Activated CD4-positive, alpha-beta T cell treated with anti-CD3 and anti-CD28 coated beads for 36 hours (primary cell): ENCODE measurements around the gene BBS9. TPM values are rescaled to one million over a fixed set of nuclear protein-coding genes. Genes with fewer than 3 reads are reported as not detected.

Experiments used
- ATAC-seq: fragments of 200-7000 bp; cut with Tn5 transposase; one replicate; pipeline ENCODE4 v1.10.0; 2021; ENCODE audit warnings: mild to moderate bottlenecking, moderate library complexity
- CTCF ChIA-PET: fragments of 350-600 bp; sonication (Branson Sonifier 250); formaldehyde crosslinking; loops from one replicate; lab custom pipeline; 2021; ENCODE audit warnings: antibody characterized with exemption; lab: Charles Lee
- POLR2A ChIA-PET: fragments of 350-600 bp; sonication (Branson Sonifier 250); formaldehyde crosslinking; loops from one replicate; lab custom pipeline; 2021; ENCODE audit warnings: antibody characterized with exemption, inconsistent platforms; lab: Charles Lee
- DNase-seq: peaks from one replicate; pipeline ENCODE4 v3.0.0-alpha.2; 2020
- H3K27ac Mint-ChIP-seq: one replicate; pipeline ENCODE4 v1.8.0; 2021; ENCODE audit warnings: mixed read lengths
- H3K27me3 Mint-ChIP-seq: one replicate; pipeline ENCODE4 v1.8.0; 2021; ENCODE audit warnings: mixed read lengths
- H3K36me3 Mint-ChIP-seq: one replicate; pipeline ENCODE4 v1.8.0; 2021; ENCODE audit warnings: low read depth, mixed read lengths
- H3K4me1 Mint-ChIP-seq: one replicate; pipeline ENCODE4 v1.8.0; 2021; ENCODE audit warnings: mixed read lengths
- H3K4me3 Mint-ChIP-seq: one replicate; pipeline ENCODE4 v1.8.0; 2021; ENCODE audit warnings: mild to moderate bottlenecking, moderate library complexity, mixed read lengths
- H3K9me3 Mint-ChIP-seq: one replicate; pipeline ENCODE4 v1.8.0; 2021; ENCODE audit warnings: low read depth, mixed read lengths
- intact Hi-C, 2 experiments: fragments of 100-400 bp; cut with DNase I in 1 of 2; cut with micrococcal nuclease in 1 of 2; formaldehyde crosslinking; loops; one replicate each; pipeline versions ENCODE4 v1.14.2 to v1.15.1; 2022 to 2024; cut with DNase I, micrococcal nuclease
- total RNA-seq, 2 experiments: library from RNA; stranded (reverse); gene quantifications; one replicate each; pipeline ENCODE4 v1.2.3, GENCODE V29; 2021

Gene BBS9
- total RNA-seq, 2 experiments from 2014 or later, result 4.1 to 9.9 TPM

DNA sequence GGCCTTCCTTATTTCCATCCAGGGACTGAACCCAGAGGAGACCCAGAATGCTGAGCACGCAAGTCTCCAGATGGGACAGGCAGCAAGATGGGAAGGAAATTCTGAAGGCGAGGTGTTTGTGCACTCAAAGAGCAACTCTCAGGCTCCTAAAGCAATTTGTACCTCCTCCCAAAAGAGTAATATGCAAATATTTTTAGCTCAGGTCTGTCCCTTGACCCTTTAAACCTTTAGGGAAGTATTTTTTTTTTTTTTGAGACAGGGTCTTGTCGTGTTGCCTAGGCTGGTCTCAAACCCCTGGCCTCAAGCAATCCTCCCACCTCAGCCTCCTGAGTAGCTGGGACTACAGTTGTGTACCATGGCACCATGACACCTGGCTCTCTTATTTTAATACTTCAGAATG lies 28.6 kb upstream of the BBS9 start:
- Mint-ChIP-seq H3K4me1 (peaks cover 15% of the 10 kb centered on the region), H3K27ac (no peak overlapping the region), H3K9me3 (no peaks in the 10 kb centered on the region), H3K4me3 (no peak overlapping the region), H3K36me3 (peaks cover 46% of the 10 kb centered on the region), H3K27me3 (no peaks in the 10 kb centered on the region)
- DNase-seq, result no peak
- intact Hi-C loops, result no loop called here
- POLR2A ChIA-PET, result no interaction called here
- ATAC-seq, result no peak
- CTCF ChIA-PET, result no interaction called here

DNA sequence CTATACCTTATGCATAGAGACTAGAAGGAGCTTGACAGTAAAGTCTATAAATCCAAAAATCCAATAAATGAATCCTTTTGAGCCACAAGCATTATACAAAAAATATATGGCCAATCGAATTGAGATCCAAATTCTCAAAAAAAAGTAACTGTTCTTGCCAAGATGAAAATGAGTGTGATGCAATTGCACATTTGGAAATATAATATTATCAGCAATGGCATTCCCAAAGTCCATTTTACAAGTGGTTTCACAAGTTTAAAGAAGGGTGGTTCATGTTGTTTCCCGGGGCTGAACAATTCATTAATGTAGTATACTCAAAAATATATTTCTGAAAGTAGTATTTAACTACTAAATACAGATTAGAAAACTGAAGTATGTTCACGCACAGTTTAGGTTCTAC lies 27.5 kb upstream of the BBS9 start:
- ATAC-seq (no peak), DNase-seq (no peak)
- H3K27ac Mint-ChIP-seq, result no peak overlapping the region
- H3K36me3 Mint-ChIP-seq, result peaks cover 37% of the 10 kb centered on the region
- CTCF ChIA-PET, result interaction anchor here (0.6 to 1.0 kb wide), 2 partner anchors 17 to 256 kb away, joined by 3 read pairs; no protein-coding TSS in a partner anchor
- no peaks in the 10 kb centered on the region for H3K9me3 Mint-ChIP-seq
- intact Hi-C loops, result no loop called here
- no peaks in the 10 kb centered on the region for H3K27me3 Mint-ChIP-seq
- peaks cover 24% of the 10 kb centered on the region for H3K4me1 Mint-ChIP-seq
- no peak overlapping the region for H3K4me3 Mint-ChIP-seq
- POLR2A ChIA-PET, result no interaction called here

DNA sequence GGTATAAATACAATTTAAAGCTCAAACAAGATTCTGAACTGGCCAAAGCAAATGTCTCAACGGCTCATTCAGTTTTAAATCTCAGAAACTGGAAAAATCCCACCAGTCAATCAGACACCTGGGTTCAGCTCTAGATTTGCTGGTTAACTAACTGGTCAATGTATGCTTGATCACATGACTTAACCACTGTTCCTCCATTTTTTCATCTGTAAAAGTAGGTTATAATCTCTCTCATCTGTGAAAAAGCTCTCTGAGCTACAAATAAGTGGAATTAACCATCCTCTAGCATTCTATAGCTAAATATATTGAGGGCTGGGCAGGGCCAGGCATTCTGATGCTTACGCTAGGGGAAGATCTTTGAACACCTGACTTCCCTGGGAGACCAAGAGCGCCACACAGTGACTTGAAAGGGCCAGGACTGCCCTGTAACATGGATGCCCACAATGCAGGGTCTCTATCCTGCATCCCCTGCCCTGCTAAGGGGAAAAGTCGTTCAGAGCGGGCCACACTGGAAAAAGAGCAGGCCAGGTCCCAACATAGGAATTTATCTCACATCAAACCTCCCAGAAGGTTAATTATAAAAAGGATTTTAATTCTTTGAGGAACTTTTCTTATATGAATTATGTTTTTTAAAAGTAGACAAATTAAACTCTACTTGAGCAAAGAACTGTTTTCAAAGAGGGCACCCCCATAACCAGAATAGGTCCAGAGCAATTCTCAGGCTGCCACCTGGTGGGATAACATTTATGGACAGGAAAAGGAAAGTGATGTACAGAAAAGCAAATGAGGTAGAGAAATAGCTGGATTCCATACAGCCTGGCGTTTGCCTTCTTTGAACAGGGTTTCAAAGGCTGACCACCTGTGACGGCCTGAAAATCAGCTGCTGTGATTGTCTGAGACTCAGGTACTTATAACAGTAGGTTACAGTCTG lies 22.0 kb upstream of the BBS9 start:
- ATAC-seq (peak; percentile 24), DNase-seq (peak; percentile 71)
- ChIA-PET POLR2A (interaction anchor here (0.6 kb wide), 2 partner anchors 24 to 301 kb away, joined by 4 to 6 read pairs; no protein-coding TSS in a partner anchor), CTCF (interaction anchor here (0.6 to 4.1 kb wide), 27 partner anchors 8 to 850 kb away, joined by 3 to 41 read pairs (median 4); partner anchors contain the start of genes BBS9 and NT5C3A)
- peaks cover 12% of the 10 kb centered on the region for H3K36me3 Mint-ChIP-seq
- H3K4me3 Mint-ChIP-seq, result peak overlapping the region; percentile 88
- no peaks in the 10 kb centered on the region for H3K9me3 Mint-ChIP-seq
- intact Hi-C loops, result loop anchor here (1.0 to 5.0 kb wide), 13 partner anchors 21 to 617 kb away; partner anchors contain the start of genes LSM5 (in 2 of the 2) and BBS9 (in 1 of the 2)
- peaks cover 39% of the 10 kb centered on the region for H3K4me1 Mint-ChIP-seq
- peaks cover 2% of the 10 kb centered on the region for H3K27me3 Mint-ChIP-seq
- H3K27ac Mint-ChIP-seq, result peak overlapping the region; percentile 55

DNA sequence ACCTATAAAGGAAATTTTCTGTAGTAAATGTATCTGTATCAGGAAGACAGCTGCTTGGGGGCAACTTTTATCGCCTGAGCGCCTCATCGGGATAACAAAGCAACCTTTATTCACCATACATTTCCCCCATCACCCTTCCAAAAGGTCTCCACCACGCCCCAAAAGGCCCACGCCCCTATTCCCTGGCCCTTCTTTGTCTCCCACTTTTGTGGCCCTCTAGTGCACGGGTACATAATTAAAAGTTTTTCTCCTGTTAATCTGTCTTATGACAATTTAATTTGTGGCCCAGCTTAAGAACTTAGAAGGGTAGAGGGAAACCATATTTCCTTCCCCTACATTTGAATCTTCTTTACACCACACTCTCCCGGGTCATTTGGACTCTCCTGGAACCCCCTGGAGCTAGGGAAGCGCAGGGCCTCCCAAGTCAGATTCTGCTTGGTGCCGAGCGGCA lies 20.8 kb upstream of the BBS9 start:
- peak overlapping the region; percentile 76 for H3K27ac Mint-ChIP-seq
- H3K36me3 Mint-ChIP-seq, result peaks cover 2% of the 10 kb centered on the region
- ChIA-PET POLR2A (no interaction called here), CTCF (interaction anchor here (0.6 to 4.1 kb wide), 29 partner anchors 9 to 665 kb away, joined by 3 to 41 read pairs (median 4); partner anchors contain the start of genes BBS9 and NT5C3A)
- no peaks in the 10 kb centered on the region for H3K9me3 Mint-ChIP-seq
- intact Hi-C loops, result loop anchor here (1.0 to 5.0 kb wide), 14 partner anchors 20 to 618 kb away; partner anchors contain the start of genes BBS9 (in 2 of the 2), LSM5 (in 2 of the 2) and KBTBD2 (in 1 of the 2)
- peaks cover 38% of the 10 kb centered on the region for H3K4me1 Mint-ChIP-seq
- ATAC-seq, result peak; percentile 6
- peak overlapping the region; percentile 88 for H3K4me3 Mint-ChIP-seq
- peak; percentile 48 for DNase-seq
- H3K27me3 Mint-ChIP-seq, result peaks cover 5% of the 10 kb centered on the region

DNA sequence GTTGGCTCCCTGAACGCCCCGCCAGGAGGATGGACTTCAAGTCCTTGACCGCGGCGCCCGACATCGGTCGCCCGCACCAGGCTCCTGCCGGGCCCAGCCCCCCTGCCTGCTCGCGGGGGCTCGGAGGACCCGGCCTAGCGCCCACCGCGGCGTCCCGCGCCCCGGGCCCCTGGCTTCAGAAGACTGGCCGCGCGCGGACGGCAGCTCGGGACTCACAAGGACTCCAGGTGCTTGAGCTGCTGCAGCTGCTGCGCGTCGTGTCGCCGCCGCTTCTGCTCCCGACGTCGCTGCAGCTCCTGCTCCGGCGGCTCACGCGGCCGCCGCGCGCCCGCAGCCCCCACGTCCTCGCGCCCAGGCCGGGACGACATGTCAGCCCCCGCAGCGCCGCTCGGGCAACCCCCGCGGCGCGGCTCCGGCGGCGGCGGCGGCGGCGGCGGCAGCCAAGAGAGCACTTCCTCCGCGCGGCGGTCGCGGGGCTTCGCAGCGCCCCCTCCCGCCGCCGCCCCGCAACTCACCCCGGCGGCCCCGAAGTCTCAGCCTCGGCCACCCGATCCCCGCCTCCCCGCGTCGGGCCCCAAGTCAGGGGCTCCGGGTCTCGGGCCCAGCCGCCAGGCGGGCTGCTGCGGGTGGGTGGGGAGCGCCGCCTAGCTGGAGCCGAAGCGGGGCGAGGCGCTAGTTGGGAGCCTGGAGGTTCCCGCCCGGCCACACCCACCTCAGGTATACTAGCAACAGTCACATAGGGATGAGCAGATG lies 20.2 kb upstream of the BBS9 start, which contains the start of gene RP9:
Gene RP9, minus strand, starts transcription at position 400 of the 753 bp plus-strand sequence. Its CDS starts 32 bp downstream, at position 368.
- intact Hi-C loops, result loop anchor here (1.0 to 5.0 kb wide), 14 partner anchors 20 to 618 kb away; partner anchors contain the start of genes BBS9 (in 2 of the 2), LSM5 (in 2 of the 2) and KBTBD2 (in 1 of the 2)
- ATAC-seq (peak; percentile 93), DNase-seq (peak; percentile 87)
- Mint-ChIP-seq H3K27ac (peak within 1 kb of the TSS; percentile 76), H3K4me3 (peak within 1 kb of the TSS; percentile 88), H3K27me3 (peaks cover 5% of the 10 kb centered on the region), H3K36me3 (peaks cover 1% of the 10 kb centered on the region), H3K4me1 (peaks cover 32% of the 10 kb centered on the region), H3K9me3 (no peaks in the 10 kb centered on the region)
- POLR2A ChIA-PET, result no interaction called here
- CTCF ChIA-PET, result interaction anchor here (0.6 to 4.1 kb wide), 25 partner anchors 9 to 350 kb away, joined by 3 to 41 read pairs (median 5); partner anchors contain the start of genes BBS9 and NT5C3A

DNA sequence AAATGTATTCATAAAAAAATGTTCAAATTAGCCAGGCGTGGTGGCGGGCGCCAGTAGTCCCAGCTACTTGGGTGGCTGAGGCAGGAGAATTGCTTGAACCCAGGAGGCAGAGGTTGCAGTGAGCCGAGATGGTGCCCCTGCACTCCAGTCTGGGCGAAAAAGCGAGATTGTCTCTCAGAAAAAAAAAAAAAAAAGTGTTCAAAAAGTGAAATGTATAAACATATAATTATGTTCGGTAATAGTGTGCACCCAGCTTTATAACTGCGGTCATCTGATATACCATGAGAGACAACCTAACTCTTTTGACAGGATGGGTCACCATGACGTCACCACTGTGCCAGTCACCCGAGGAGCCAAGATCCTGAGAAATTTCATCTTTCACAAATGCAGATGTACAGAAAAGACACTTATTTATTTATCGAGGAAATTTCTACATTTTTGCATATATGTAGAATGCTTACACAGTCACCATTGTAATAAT lies 19.6 kb upstream of the BBS9 start:
- ATAC-seq (no peak), DNase-seq (peak; percentile 30)
- Mint-ChIP-seq H3K4me1 (peaks cover 29% of the 10 kb centered on the region), H3K9me3 (no peaks in the 10 kb centered on the region), H3K27ac (no peak overlapping the region), H3K4me3 (peak overlapping the region; percentile 65), H3K36me3 (peaks cover 1% of the 10 kb centered on the region), H3K27me3 (peaks cover 5% of the 10 kb centered on the region)
- intact Hi-C loops, result loop anchor here (1.0 to 5.0 kb wide), 14 partner anchors 19 to 619 kb away; partner anchors contain the start of genes BBS9 (in 2 of the 2), LSM5 (in 2 of the 2) and KBTBD2 (in 1 of the 2)
- CTCF ChIA-PET, result interaction anchor here (0.6 to 4.1 kb wide), 11 partner anchors 11 to 344 kb away, joined by 3 to 41 read pairs (median 5); partner anchors contain the start of genes BBS9 and NT5C3A
- POLR2A ChIA-PET, result no interaction called here

DNA sequence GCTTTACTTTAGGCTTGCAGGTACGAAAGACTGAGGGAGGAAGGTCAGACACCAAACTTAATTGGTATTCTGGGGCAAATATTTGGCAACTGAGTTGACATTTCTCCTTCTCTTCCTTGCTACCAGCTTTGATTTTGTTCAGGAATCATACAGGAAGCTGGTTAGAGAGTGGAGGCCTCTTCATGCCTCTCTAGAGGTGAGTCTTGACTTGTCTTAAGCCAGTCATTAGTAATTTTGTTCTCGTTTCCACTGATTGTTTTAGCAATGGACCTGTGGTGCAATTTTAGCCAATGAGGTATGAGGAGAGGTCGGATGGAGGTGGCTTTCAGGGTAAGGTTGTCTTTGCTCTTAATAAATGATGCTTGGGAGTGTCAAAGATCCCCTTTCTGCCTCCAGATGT lies 17.8 kb upstream of the BBS9 start:
- intact Hi-C loops, result no loop called here
- ATAC-seq, result no peak
- ChIA-PET POLR2A (no interaction called here), CTCF (interaction anchor here (1.1 to 2.1 kb wide), 3 partner anchors 9 to 265 kb away, joined by 5 to 14 read pairs (median 6); no protein-coding TSS in a partner anchor)
- no peak overlapping the region for H3K4me3 Mint-ChIP-seq
- H3K4me1 Mint-ChIP-seq, result peaks cover 17% of the 10 kb centered on the region
- no peak overlapping the region for H3K27ac Mint-ChIP-seq
- peaks cover 1% of the 10 kb centered on the region for H3K36me3 Mint-ChIP-seq
- DNase-seq, result no peak
- no peaks in the 10 kb centered on the region for H3K9me3 Mint-ChIP-seq
- H3K27me3 Mint-ChIP-seq, result peaks cover 5% of the 10 kb centered on the region

DNA sequence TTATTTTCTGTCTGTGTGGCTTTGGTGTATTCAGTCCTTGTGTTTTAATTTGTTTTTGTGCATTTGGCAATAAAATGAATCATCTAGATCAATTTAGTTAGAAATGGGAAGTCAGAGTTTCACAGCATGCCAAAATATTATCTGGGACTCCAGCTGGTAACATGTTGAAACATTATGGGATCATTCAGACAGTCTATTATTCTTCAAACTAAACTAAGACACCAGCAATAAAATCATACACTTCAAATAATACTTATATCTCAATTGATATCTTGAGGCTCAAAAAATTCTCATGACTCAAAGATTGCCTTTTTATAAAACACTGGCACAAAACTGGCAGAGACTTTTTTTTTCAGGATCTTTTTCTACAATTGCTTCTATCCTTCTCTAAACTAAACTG lies 14.4 kb upstream of the BBS9 start:
- DNase-seq (no peak), ATAC-seq (no peak)
- H3K27ac Mint-ChIP-seq, result no peak overlapping the region
- intact Hi-C loops, result no loop called here
- ChIA-PET POLR2A (no interaction called here), CTCF (interaction anchor here (0.7 kb wide), 1 partner anchor 42 kb away, joined by 3 read pairs; no protein-coding TSS in a partner anchor)
- peaks cover 4% of the 10 kb centered on the region for H3K36me3 Mint-ChIP-seq
- H3K4me3 Mint-ChIP-seq, result no peak overlapping the region
- peaks cover 4% of the 10 kb centered on the region for H3K9me3 Mint-ChIP-seq
- peaks cover 15% of the 10 kb centered on the region for H3K27me3 Mint-ChIP-seq
- peaks cover 2% of the 10 kb centered on the region for H3K4me1 Mint-ChIP-seq

DNA sequence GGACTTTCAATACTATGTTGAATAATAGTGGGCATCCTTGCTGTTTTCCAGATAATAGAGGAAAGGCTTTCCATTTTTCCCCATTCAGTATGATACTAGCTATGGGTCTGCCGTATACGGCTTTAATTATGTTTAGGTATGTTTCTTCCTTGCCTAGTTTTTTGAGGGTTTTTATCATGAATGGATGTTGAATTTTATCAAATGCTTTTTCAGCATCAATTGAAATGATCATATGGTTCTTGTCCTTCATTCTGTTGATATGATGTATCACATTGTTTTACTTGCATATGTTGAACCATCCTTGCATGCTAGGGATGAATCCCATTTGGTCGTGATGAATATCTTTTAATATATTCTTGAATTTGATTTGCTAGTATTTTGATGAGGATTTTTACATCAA lies 11.0 kb upstream of the BBS9 start:
- intact Hi-C loops, result no loop called here
- H3K27me3 Mint-ChIP-seq, result peaks cover 18% of the 10 kb centered on the region
- H3K4me3 Mint-ChIP-seq, result no peak overlapping the region
- DNase-seq (no peak), ATAC-seq (no peak)
- ChIA-PET CTCF (no interaction called here), POLR2A (no interaction called here)
- H3K4me1 Mint-ChIP-seq, result no peaks in the 10 kb centered on the region
- H3K27ac Mint-ChIP-seq, result no peak overlapping the region
- peaks cover 4% of the 10 kb centered on the region for H3K36me3 Mint-ChIP-seq
- H3K9me3 Mint-ChIP-seq, result peaks cover 4% of the 10 kb centered on the region

DNA sequence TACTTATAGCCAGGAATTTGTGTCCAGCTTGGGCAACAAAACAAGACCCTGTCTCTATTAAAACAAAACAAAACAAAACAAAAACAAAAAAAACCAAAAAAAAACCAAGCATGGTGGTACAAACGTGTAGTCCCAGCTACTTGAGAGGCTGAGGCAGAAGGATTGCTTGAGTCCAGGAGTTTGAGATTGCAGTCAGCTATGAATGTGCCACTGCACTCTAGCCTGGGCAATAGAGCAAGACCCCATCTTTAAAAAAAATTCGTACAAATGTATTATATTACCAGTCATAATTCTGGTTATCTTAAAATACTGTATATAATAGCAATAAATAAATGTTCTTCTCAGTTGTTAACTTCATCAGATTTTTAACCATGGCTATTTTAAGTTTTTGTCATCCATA lies 2.3 kb upstream of the BBS9 start:
- Mint-ChIP-seq H3K4me3 (no peak overlapping the region), H3K4me1 (peaks cover 16% of the 10 kb centered on the region), H3K36me3 (no peaks in the 10 kb centered on the region), H3K27ac (no peak overlapping the region), H3K9me3 (no peaks in the 10 kb centered on the region), H3K27me3 (peaks cover 3% of the 10 kb centered on the region)
- CTCF ChIA-PET, result interaction anchor here (0.7 to 1.9 kb wide), 2 partner anchors 13 to 20 kb away, joined by 3 to 6 read pairs; no protein-coding TSS in a partner anchor
- ATAC-seq (no peak), DNase-seq (no peak)
- intact Hi-C loops, result loop anchor here in 1 of 2 experiments (5.0 kb wide), 1 partner anchor 235 kb away; the partner anchor contains the start of gene KBTBD2
- POLR2A ChIA-PET, result no interaction called here
